K562 (cell line): ENCODE results near the gene EIPR1.

ENCODE experiments used
- ELF1 ChIP-seq: fragments of 200-800 bp; sonication (Bioruptor generic); IDR thresholded peaks from 2 replicates; pipeline ENCODE4 v1.6.1; 2016; ENCODE audit warnings: missing genetic modification characterization, missing compliant biosample characterization
- GTF2F1 ChIP-seq: IDR thresholded peaks from 2 replicates; pipeline ENCODE4 v1.6.1; 2011; ENCODE audit warnings: low read depth, low read length, improper control_type of control experiment
- HDGF ChIP-seq: fragments of 450-650 bp; IDR thresholded peaks from 2 replicates; pipeline ENCODE4 v1.6.1; 2016
- HMG20B ChIP-seq: fragments of 250-450 bp; sonication (Bioruptor Pico); IDR thresholded peaks from 2 replicates; pipeline ENCODE4 v1.5.0; 2021; ENCODE audit warnings: mild to moderate bottlenecking
- SP1 ChIP-seq: sonication (generic); formaldehyde crosslinking; IDR thresholded peaks from 2 replicates; pipeline ENCODE4 v1.8.1; 2022; ENCODE audit warnings: mild to moderate bottlenecking, missing genetic modification reagents
- ZKSCAN8 ChIP-seq: fragments of 200-800 bp; sonication (Bioruptor generic); IDR thresholded peaks from 2 replicates; pipeline ENCODE4 v1.6.1; 2016; ENCODE audit warnings: missing genetic modification characterization, missing compliant biosample characterization
- ZNF124 ChIP-seq: sonication (generic); formaldehyde crosslinking; IDR thresholded peaks from 2 replicates; pipeline ENCODE4 v1.8.1; 2022; ENCODE audit warnings: missing genetic modification reagents
- ZNF143 ChIP-seq: sonication (generic); formaldehyde crosslinking; IDR thresholded peaks from 2 replicates; pipeline ENCODE4 v1.9.0; 2022; ENCODE audit warnings: mild to moderate bottlenecking, missing genetic modification reagents
- ZNF174 ChIP-seq: fragments of 250-450 bp; sonication (Bioruptor Pico); IDR thresholded peaks from 2 replicates; pipeline ENCODE4 v1.4.0; 2020; ENCODE audit warnings: mild to moderate bottlenecking
- TF ChIP-seq, protein P1 (sequence below), 3 experiments: IDR thresholded peaks in 2 of 3; conservative IDR thresholded peaks in 1 of 3; 2 replicates each; pipeline ENCODE4 v1.5.1; 2011 to 2012; ENCODE audit warnings: low read length in 3 of 3, mild to moderate bottlenecking in 3 of 3, control low read depth in 2 of 3, improper control_type of control experiment in 1 of 3, inconsistent platforms in 1 of 3, low read depth in 1 of 3, mixed read lengths in 1 of 3, moderate library complexity in 1 of 3; ENCODE audit not compliant: insufficient read depth in 2 of 3

DNA sequence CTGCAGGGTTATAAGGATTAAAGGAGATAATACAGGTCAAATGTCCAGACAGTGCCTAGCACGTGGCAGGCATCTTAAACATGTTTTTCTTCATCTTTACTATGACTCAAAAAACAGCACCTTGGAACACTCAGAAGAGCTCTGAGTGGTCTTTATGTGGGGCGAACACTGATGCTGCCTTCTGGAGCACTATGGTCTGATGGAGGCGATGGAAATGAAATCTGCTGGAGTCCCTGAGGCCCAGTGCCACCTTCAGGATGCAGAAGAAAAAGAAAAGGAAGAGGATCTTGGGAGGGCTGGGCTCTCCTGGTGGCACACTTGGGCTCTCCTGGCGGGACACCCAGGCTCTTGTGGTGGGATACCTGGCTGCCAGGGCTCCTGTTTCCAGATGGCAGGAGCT, 171.8 kb downstream of the EIPR1 start:
- TF ChIP-seq HMG20B (CRISPR knock-in tag) (no peak), ZNF174 (no peak), HDGF (no peak), ZNF124 (CRISPR knock-in tag) (no peak), GTF2F1 (no peak), ZNF143 (CRISPR knock-in tag) (no peak), ZKSCAN8 (no peak), ELF1 (tag) (no peak), SP1 (CRISPR knock-in tag) (no peak)
- TF ChIP-seq, protein P1, sequence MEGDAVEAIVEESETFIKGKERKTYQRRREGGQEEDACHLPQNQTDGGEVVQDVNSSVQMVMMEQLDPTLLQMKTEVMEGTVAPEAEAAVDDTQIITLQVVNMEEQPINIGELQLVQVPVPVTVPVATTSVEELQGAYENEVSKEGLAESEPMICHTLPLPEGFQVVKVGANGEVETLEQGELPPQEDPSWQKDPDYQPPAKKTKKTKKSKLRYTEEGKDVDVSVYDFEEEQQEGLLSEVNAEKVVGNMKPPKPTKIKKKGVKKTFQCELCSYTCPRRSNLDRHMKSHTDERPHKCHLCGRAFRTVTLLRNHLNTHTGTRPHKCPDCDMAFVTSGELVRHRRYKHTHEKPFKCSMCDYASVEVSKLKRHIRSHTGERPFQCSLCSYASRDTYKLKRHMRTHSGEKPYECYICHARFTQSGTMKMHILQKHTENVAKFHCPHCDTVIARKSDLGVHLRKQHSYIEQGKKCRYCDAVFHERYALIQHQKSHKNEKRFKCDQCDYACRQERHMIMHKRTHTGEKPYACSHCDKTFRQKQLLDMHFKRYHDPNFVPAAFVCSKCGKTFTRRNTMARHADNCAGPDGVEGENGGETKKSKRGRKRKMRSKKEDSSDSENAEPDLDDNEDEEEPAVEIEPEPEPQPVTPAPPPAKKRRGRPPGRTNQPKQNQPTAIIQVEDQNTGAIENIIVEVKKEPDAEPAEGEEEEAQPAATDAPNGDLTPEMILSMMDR (IDR thresholded peaks at IDR 0.05 in 2 of 3, conservative IDR thresholded peaks at IDR 0.05 in 1 of 3; ENCODE audit: insufficient read depth in 2 of 3, low read depth in 1 of 3, low read length in 3 of 3): no peak
